Spleen (tissue), 7 donors: Measurements from ENCODE around the gene ERICH6B.

Experiments
- POLR2AphosphoS5 ChIP-seq, 3 donors: sonication (generic); formaldehyde crosslinking; IDR thresholded peaks; one replicate each; pipeline ENCODE4 v1.5.1; 2017; ENCODE audit warnings: antibody characterized with exemption in 3 of 3
- TF ChIP-seq, protein P1 (sequence below), 11 experiments: fragments of 200-600 bp in 7 of 11; fragments of 450-650 bp in 4 of 11; sonication (generic) in 4 of 11; IDR thresholded peaks in 8 of 11; conservative IDR thresholded peaks in 3 of 11; 1 replicate in 7 of 11; 2 replicates in 4 of 11; pipeline versions ENCODE4 v1.4.0 to v1.8.0; 2016 to 2021; ENCODE audit warnings: antibody characterized with exemption in 11 of 11, inconsistent platforms in 4 of 11, mild to moderate bottlenecking in 1 of 11
- donor health status: DM: no; HTN: no; CAD: no; lungs with moderate emphysema.
- donor health status: DM: no; HTN: no; CAD: no.
- donor health status: DM: no; HTN: no; CAD: no.

DNA sequence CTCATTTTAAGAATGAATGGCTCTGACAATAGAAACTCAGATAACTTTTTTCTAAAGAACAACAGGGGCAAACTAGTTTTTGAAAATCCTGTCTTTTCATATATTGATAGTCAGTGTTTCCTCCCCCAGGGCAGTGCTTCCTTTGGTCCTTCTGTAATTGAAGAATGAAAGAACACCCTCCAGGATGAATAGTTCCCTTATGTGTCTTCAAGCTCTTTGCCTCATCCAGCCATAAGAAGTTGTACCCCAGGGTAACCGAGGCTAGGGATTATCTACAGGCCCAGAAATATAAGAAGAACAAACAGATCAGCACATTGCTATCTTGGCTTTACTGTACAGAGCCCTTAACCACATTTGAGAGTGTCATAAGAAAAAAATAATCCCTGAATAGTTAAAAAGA, 12.1 kb upstream of the ERICH6B start:
- TF ChIP-seq, protein P1, sequence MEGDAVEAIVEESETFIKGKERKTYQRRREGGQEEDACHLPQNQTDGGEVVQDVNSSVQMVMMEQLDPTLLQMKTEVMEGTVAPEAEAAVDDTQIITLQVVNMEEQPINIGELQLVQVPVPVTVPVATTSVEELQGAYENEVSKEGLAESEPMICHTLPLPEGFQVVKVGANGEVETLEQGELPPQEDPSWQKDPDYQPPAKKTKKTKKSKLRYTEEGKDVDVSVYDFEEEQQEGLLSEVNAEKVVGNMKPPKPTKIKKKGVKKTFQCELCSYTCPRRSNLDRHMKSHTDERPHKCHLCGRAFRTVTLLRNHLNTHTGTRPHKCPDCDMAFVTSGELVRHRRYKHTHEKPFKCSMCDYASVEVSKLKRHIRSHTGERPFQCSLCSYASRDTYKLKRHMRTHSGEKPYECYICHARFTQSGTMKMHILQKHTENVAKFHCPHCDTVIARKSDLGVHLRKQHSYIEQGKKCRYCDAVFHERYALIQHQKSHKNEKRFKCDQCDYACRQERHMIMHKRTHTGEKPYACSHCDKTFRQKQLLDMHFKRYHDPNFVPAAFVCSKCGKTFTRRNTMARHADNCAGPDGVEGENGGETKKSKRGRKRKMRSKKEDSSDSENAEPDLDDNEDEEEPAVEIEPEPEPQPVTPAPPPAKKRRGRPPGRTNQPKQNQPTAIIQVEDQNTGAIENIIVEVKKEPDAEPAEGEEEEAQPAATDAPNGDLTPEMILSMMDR (IDR thresholded peaks at IDR 0.05 in 8 of 11, conservative IDR thresholded peaks at IDR 0.05 in 3 of 11), result no peak
- TF ChIP-seq POLR2AphosphoS5 (IDR thresholded peaks at IDR 0.05), result no peak
